CD4-positive, alpha-beta T cell (primary cell): ENCODE measurements around the gene ZFYVE16. TPM values are rescaled to one million over a fixed set of nuclear protein-coding genes. Genes with fewer than 3 reads are reported as not detected.

ENCODE experiments used
- ATAC-seq: fragments of 200-7000 bp; cut with Tn5 transposase; one replicate; pipeline ENCODE4 v1.10.0; 2022; ENCODE audit warnings: mild to moderate bottlenecking; ENCODE audit not compliant: poor library complexity
- CTCF ChIA-PET: fragments of 350-600 bp; sonication (Branson Sonifier 250); formaldehyde crosslinking; loops from one replicate; lab custom pipeline; 2021; ENCODE audit warnings: antibody characterized with exemption, inconsistent platforms; lab: Charles Lee
- POLR2A ChIA-PET: fragments of 350-600 bp; sonication (Branson Sonifier 250); formaldehyde crosslinking; loops from one replicate; lab custom pipeline; 2021; ENCODE audit warnings: antibody characterized with exemption, inconsistent platforms; lab: Charles Lee
- DNase-seq, 14 experiments: peaks; one replicate each; pipeline ENCODE4 v3.0.0-alpha.2; 2013 to 2020; ENCODE audit warnings: mixed read lengths in 2 of 14
- H3K27ac ChIP-seq, 2 donors: one replicate each; pipeline versions ENCODE4 v1.5.1 to v1.7.0; 2013; ENCODE audit warnings: low read length in 2 of 2, low read depth in 1 of 2, mild to moderate bottlenecking in 1 of 2
- H3K27me3 ChIP-seq, 2 experiments: 1 replicate in 1 of 2; 2 replicates in 1 of 2; pipeline versions ENCODE4 v1.6.1 to v1.7.0; 2013; ENCODE audit warnings: low read length in 2 of 2, control low read depth in 1 of 2, mild to moderate bottlenecking in 1 of 2, moderate library complexity in 1 of 2; ENCODE audit not compliant: insufficient read depth in 2 of 2, control insufficient read depth in 1 of 2
- H3K36me3 ChIP-seq: one replicate; pipeline ENCODE4 v1.6.1; 2013; ENCODE audit warnings: low read length, control low read depth; ENCODE audit not compliant: insufficient read depth
- H3K4me1 ChIP-seq: one replicate; pipeline ENCODE4 v1.6.1; 2013; ENCODE audit warnings: low read length, control low read depth; ENCODE audit not compliant: insufficient read depth
- H3K4me3 ChIP-seq: one replicate; pipeline ENCODE4 v1.5.1; 2013; ENCODE audit warnings: mild to moderate bottlenecking, low read length, moderate library complexity
- H3K9me3 ChIP-seq, 2 experiments: 1 replicate in 1 of 2; 2 replicates in 1 of 2; pipeline versions ENCODE4 v1.6.1 to v1.7.0; 2013; ENCODE audit warnings: low read length in 2 of 2, mild to moderate bottlenecking in 2 of 2, control low read depth in 1 of 2, moderate library complexity in 1 of 2; ENCODE audit not compliant: control insufficient read depth in 1 of 2, insufficient read depth in 1 of 2
- H3K27ac Mint-ChIP-seq: one replicate; pipeline ENCODE4 v1.8.0; 2020; ENCODE audit warnings: mixed read lengths
- H3K27me3 Mint-ChIP-seq: one replicate; pipeline ENCODE4 v1.8.0; 2021; ENCODE audit warnings: mixed read lengths
- H3K36me3 Mint-ChIP-seq: one replicate; pipeline ENCODE4 v1.8.0; 2021; ENCODE audit warnings: low read depth, mixed read lengths
- H3K4me1 Mint-ChIP-seq: one replicate; pipeline ENCODE4 v1.8.0; 2021; ENCODE audit warnings: low read depth, mixed read lengths
- H3K4me3 Mint-ChIP-seq: one replicate; pipeline ENCODE4 v1.8.0; 2020; ENCODE audit warnings: mild to moderate bottlenecking, mixed read lengths
- H3K9me3 Mint-ChIP-seq: one replicate; pipeline ENCODE4 v1.8.0; 2020; ENCODE audit warnings: mixed read lengths
- intact Hi-C, 2 experiments: fragments of 100-400 bp; cut with DNase I in 1 of 2; cut with micrococcal nuclease in 1 of 2; formaldehyde crosslinking; loops; one replicate each; pipeline versions ENCODE4 v1.15.1 to v1.9.0; 2023 to 2025; cut with DNase I, micrococcal nuclease
- total RNA-seq, 174 experiments: library from RNA in 2 of 174; stranded (reverse) in 2 of 174; gene quantifications; one replicate each; pipeline ENCODE4 v1.2.3 and lab custom pipeline; 2021 to 2026
- TF ChIP-seq, protein P1 (sequence below): fragments of 200-600 bp; IDR thresholded peaks from one replicate; pipeline ENCODE4 v1.8.0; 2022; ENCODE audit warnings: antibody characterized with exemption, mild to moderate bottlenecking

ZFYVE16 gene
- total RNA-seq, 2 experiments from 2014 or later, result 7.5 to 7.9 TPM

GRCh38 chr5:80483636-80484232 is 75.9 kb downstream of the ZFYVE16 start:
- H3K36me3 Mint-ChIP-seq, result peaks cover 55% of the 10 kb centered on the region
- POLR2A ChIA-PET, result no interaction called here
- H3K4me3 ChIP-seq, result no peak overlapping the region

GRCh38 chr5:80487444-80487828 is 79.6 kb downstream of the ZFYVE16 start:
- intact Hi-C loops, result loop anchor here (2.0 to 10.0 kb wide), 5 partner anchors 57 to 1253 kb away; partner anchors contain the start of genes JMY (in 1 of the 2) and TENT2 (in 1 of the 2)
- H3K27me3 Mint-ChIP-seq, result no peaks in the 10 kb centered on the region
- peak overlapping the region; percentile 87 for H3K27ac Mint-ChIP-seq

More at GRCh38 chr5:80483636-80484232, 75.9 kb downstream of the ZFYVE16 start:
- DNase-seq (no peak), ATAC-seq (no peak)
- Mint-ChIP-seq H3K27ac (no peak overlapping the region), H3K4me3 (no peak overlapping the region), H3K9me3 (peaks cover 5% of the 10 kb centered on the region), H3K27me3 (no peaks in the 10 kb centered on the region), H3K4me1 (peaks cover 22% of the 10 kb centered on the region)
- Histone ChIP-seq H3K4me1 (peaks cover 16% of the 10 kb centered on the region), H3K27me3 (no peaks in the 10 kb centered on the region), H3K27ac (no peak overlapping the region), H3K9me3 (peaks cover 9 to 11% of the 10 kb centered on the region in 2 experiments), H3K36me3 (no peaks in the 10 kb centered on the region)
- CTCF ChIA-PET, result no interaction called here
- intact Hi-C loops, result loop anchor here (5.0 to 10.0 kb wide), 5 partner anchors 61 to 1249 kb away; partner anchors contain the start of genes JMY (in 1 of the 2) and TENT2 (in 1 of the 2)
- TF ChIP-seq, protein P1, sequence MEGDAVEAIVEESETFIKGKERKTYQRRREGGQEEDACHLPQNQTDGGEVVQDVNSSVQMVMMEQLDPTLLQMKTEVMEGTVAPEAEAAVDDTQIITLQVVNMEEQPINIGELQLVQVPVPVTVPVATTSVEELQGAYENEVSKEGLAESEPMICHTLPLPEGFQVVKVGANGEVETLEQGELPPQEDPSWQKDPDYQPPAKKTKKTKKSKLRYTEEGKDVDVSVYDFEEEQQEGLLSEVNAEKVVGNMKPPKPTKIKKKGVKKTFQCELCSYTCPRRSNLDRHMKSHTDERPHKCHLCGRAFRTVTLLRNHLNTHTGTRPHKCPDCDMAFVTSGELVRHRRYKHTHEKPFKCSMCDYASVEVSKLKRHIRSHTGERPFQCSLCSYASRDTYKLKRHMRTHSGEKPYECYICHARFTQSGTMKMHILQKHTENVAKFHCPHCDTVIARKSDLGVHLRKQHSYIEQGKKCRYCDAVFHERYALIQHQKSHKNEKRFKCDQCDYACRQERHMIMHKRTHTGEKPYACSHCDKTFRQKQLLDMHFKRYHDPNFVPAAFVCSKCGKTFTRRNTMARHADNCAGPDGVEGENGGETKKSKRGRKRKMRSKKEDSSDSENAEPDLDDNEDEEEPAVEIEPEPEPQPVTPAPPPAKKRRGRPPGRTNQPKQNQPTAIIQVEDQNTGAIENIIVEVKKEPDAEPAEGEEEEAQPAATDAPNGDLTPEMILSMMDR, result no peak

GRCh38 chr5:80487829-80488721 is 80.2 kb downstream of the ZFYVE16 start, which contains the start of gene FAM151B:
Gene FAM151B, plus strand, starts transcription at chr5:80488100. Its CDS starts 24 bp downstream, at chr5:80488124.
- H3K9me3 ChIP-seq, result peaks cover 0 to 2% of the 10 kb centered on the region in 2 experiments
- H3K36me3 ChIP-seq, result no peaks in the 10 kb centered on the region
- peaks cover 18% of the 10 kb centered on the region for H3K36me3 Mint-ChIP-seq
- ATAC-seq (peak; percentile 88), DNase-seq (peak; percentile 45 to 91 (median 74))
- peak within 1 kb of the TSS; percentile 87 for H3K27ac Mint-ChIP-seq
- no peaks in the 10 kb centered on the region for H3K9me3 Mint-ChIP-seq
- peaks cover 16% of the 10 kb centered on the region for H3K4me1 ChIP-seq
- peak within 1 kb of the TSS; percentile 88 for H3K4me3 Mint-ChIP-seq
- H3K4me1 Mint-ChIP-seq, result peaks cover 21% of the 10 kb centered on the region
- no peaks in the 10 kb centered on the region for H3K27me3 ChIP-seq
- intact Hi-C loops, result loop anchor here (2.0 to 10.0 kb wide), 6 partner anchors 57 to 1253 kb away; partner anchors contain the start of genes DHFR (in 1 of the 2), JMY (in 1 of the 2), MSH3 (in 1 of the 2) and TENT2 (in 1 of the 2)
- ChIA-PET POLR2A (interaction anchor here (0.9 to 1.0 kb wide), 3 partner anchors 80 to 272 kb away, joined by 3 to 4 read pairs (median 3); partner anchors contain the start of gene ZFYVE16), CTCF (no interaction called here)
- no peak within 1 kb of the TSS for H3K27ac ChIP-seq
- peak within 1 kb of the TSS; percentile 58 for H3K4me3 ChIP-seq
- no peaks in the 10 kb centered on the region for H3K27me3 Mint-ChIP-seq
- TF ChIP-seq, protein P1, result no peak

More at GRCh38 chr5:80487444-80487828, 79.6 kb downstream of the ZFYVE16 start:
- Mint-ChIP-seq H3K36me3 (peaks cover 25% of the 10 kb centered on the region), H3K9me3 (peaks cover 1% of the 10 kb centered on the region), H3K4me1 (peaks cover 21% of the 10 kb centered on the region), H3K4me3 (peak overlapping the region; percentile 88)
- peaks cover 16% of the 10 kb centered on the region for H3K4me1 ChIP-seq
- no peak for DNase-seq
- H3K27me3 ChIP-seq, result no peaks in the 10 kb centered on the region
- TF ChIP-seq, protein P1, result no peak
- ATAC-seq, result no peak
- H3K27ac ChIP-seq, result no peak overlapping the region
- peaks cover 5 to 7% of the 10 kb centered on the region in 2 experiments for H3K9me3 ChIP-seq
- H3K36me3 ChIP-seq, result no peaks in the 10 kb centered on the region
- ChIA-PET POLR2A (interaction anchor here (0.7 to 1.0 kb wide), 4 partner anchors 80 to 496 kb away, joined by 3 to 4 read pairs (median 3); partner anchors contain the start of genes MTX3 and ZFYVE16), CTCF (no interaction called here)
- peak overlapping the region; percentile 58 for H3K4me3 ChIP-seq
